Thymus (tissue), 11 donors: ENCODE measurements around the gene SMG9. TPM values are rescaled to one million over a fixed set of nuclear protein-coding genes. Genes with fewer than 3 reads are reported as not detected.

ENCODE experiments used
- DNase-seq, 9 donors: peaks; one replicate each; pipeline ENCODE4 v3.0.0-alpha.2; 2013; ENCODE audit warnings: low spot score in 9 of 9, low read depth in 6 of 9, missing footprints in 1 of 9
- H3K27ac ChIP-seq, 2 donors: one replicate each; pipeline ENCODE4 v1.5.1; 2013; ENCODE audit warnings: control low read depth in 1 of 2, low read depth in 1 of 2, low read length in 1 of 2, mild to moderate bottlenecking in 1 of 2, moderate library complexity in 1 of 2
- H3K27me3 ChIP-seq, 2 donors: one replicate each; pipeline ENCODE4 v1.5.1; 2013; ENCODE audit warnings: low read length in 1 of 2; ENCODE audit not compliant: control insufficient read depth in 2 of 2, insufficient read depth in 1 of 2
- H3K36me3 ChIP-seq, 2 donors: one replicate each; pipeline ENCODE4 v1.5.1; 2013; ENCODE audit warnings: low read length in 1 of 2, mild to moderate bottlenecking in 1 of 2, moderate library complexity in 1 of 2; ENCODE audit not compliant: control insufficient read depth in 2 of 2, insufficient read depth in 2 of 2
- H3K4me1 ChIP-seq, 2 donors: one replicate each; pipeline ENCODE4 v1.5.1; 2013; ENCODE audit warnings: low read length in 2 of 2; ENCODE audit not compliant: control insufficient read depth in 2 of 2, insufficient read depth in 2 of 2
- H3K4me3 ChIP-seq, 2 donors: one replicate each; pipeline ENCODE4 v1.5.1; 2013; ENCODE audit warnings: low read length in 2 of 2, control low read depth in 1 of 2, mild to moderate bottlenecking in 1 of 2
- H3K9me3 ChIP-seq, 2 donors: one replicate each; pipeline ENCODE4 v1.5.1; 2013; ENCODE audit warnings: low read length in 1 of 2, mild to moderate bottlenecking in 1 of 2; ENCODE audit not compliant: control insufficient read depth in 2 of 2, insufficient read depth in 1 of 2
- WGBS: extraction: QIAGEN DNeasy Blood & Tissue Kit; methylation state at CpG from one replicate; pipeline ENCODE4 v1.1.7; 2013; 5-methylcytosine and 5-hydroxymethylcytosine counted together
- polyA plus RNA-seq: library from polyadenylated mRNA; stranded (reverse); fragments of 200-250 nt; gene quantifications from one replicate; pipeline ENCODE4 v1.2.3, GENCODE V29; 2013
- total RNA-seq: library from RNA; stranded (reverse); fragments of 120-200 nt; gene quantifications from one replicate; pipeline ENCODE4 v1.2.4, GENCODE V29; 2013
- donor health status: healthy.

The SMG9 gene
- total and polyA plus RNA-seq, 2 donors: 16.0 to 36.9 TPM

- no peak overlapping the region for H3K27ac ChIP-seq
- no peak for DNase-seq
- no peak overlapping the region for H3K4me3 ChIP-seq
- no peaks in the 10 kb centered on the region for H3K36me3 ChIP-seq
- H3K4me1 ChIP-seq: peaks cover 48 to 72% of the 10 kb centered on the region in 2 donors
- no peaks in the 10 kb centered on the region for H3K27me3 ChIP-seq
- H3K9me3 ChIP-seq: no peaks in the 10 kb centered on the region
- 96% methylated on average over 14 of the region's 14 CpGs for WGBS
These were observed 27.0 kb upstream of the SMG9 start for GRCh38 chr19:43781630-43782310.

DNA sequence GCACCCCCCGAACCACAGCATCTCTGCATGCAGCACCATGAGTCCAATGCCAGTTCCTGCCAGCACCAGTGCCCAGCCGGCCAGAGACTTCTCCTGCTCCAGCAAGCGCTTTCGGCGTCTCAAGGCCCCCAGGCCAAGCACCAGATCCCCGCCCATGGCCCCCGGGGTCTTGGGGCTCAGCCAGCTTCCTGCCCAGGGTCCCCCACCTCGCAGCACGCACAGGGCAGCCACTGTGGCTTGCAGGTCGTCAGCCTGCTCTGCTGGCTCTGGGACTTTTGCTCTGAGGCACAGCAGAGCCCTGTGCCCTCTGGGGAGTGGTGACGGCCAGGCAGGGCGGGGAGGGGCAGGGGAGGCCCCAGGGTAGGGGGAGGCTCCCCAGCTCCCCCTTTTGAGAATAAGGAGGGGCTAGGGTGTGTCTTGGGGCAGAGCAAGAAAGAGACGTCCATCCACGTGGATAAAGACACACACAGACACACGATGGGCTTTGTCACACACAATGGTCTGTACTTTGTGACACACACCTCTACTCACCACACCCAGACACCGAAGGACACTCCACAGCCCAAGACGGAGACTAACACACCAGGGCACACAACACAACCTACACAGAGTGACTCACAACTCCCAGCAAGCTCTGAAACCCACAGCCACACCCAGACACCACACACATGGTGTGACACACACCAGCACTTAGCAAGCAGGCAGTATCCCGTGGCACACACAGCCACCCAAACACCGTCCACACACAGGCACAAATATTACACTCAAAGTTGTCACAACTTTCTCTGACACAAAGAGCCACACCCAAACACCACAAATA is 26.2 kb upstream of the SMG9 start, which contains the start of gene KCNN4:
Gene KCNN4 (minus strand): TSS at position 268 of the 820 bp plus-strand sequence. CDS start 112 bp downstream, at position 156.
- H3K27me3 ChIP-seq: no peaks in the 10 kb centered on the region
- peak within 1 kb of the TSS; percentile 53 to 62 for H3K4me3 ChIP-seq
- no peaks in the 10 kb centered on the region for H3K9me3 ChIP-seq
- peaks cover 49 to 81% of the 10 kb centered on the region in 2 donors for H3K4me1 ChIP-seq
- H3K27ac ChIP-seq: peak within 1 kb of the TSS; percentile 88 to 94
- DNase-seq: peak in 3 of 9 donors; percentile 38 to 65 (median 45)
- H3K36me3 ChIP-seq: no peaks in the 10 kb centered on the region
- 14% methylated on average over 19 of the region's 19 CpGs for WGBS

DNA sequence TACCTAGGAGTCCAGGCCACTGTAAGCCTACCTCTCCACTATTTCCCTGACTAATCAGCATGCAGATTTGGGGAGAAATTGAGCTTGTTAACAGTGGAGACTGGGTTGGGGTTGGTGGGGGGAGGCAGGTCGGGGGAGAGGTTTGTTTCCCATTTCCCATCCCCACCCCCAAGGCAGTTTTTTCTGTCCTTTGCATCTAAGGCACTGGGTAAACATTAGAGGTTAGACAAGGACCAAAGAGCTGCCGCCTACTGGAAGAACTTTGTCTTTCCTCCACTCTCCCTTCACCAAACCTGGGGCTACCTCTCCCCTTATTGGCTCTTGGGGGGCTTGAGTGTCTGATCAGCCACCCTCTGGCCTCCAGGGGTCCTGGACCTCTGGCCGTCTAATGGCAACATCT is 25.1 kb upstream of the SMG9 start:
- Histone ChIP-seq H3K9me3 (no peaks in the 10 kb centered on the region), H3K36me3 (no peaks in the 10 kb centered on the region), H3K4me1 (peaks cover 45 to 81% of the 10 kb centered on the region in 2 donors), H3K27me3 (no peaks in the 10 kb centered on the region), H3K4me3 (peak overlapping the region; percentile 53 to 62), H3K27ac (peak overlapping the region; percentile 11 to 94)
- 8% methylated on average over 3 of the region's 3 CpGs for WGBS
- DNase-seq: peak in 1 of 9 donors; percentile 68

GRCh38 chr19:43779147-43779819 is 24.5 kb upstream of the SMG9 start:
- Histone ChIP-seq H3K27ac (peak overlapping the region; percentile 64 to 94), H3K4me3 (peak overlapping the region; percentile 53 to 62), H3K36me3 (peaks cover 0 to 3% of the 10 kb centered on the region in 2 donors), H3K27me3 (no peaks in the 10 kb centered on the region), H3K9me3 (no peaks in the 10 kb centered on the region), H3K4me1 (peaks cover 40 to 76% of the 10 kb centered on the region in 2 donors)
- WGBS: 30% methylated on average over 16 of the region's 16 CpGs
- no peak for DNase-seq

DNA sequence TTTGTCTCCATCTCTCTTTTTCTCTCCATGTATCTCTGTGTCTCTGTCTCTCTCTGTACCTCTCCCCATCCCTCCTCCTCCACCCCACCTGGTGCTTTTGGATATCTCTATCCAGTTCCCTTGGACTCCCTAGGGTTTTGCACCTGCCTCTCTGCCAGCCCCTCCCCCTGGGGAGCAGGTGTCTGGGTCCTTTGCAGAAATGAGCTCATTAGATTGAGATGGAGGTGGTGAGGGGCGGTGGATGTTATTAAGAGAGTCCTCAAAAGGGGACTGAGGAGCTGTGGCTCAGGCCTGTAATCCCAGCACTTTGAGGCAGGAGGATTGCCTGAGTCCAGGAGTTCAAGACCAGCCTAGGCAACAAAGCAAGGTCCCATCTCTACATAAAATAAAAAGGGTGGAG is 23.9 kb upstream of the SMG9 start:
- 43% methylated on average over 1 of the region's 1 CpG for whole genome bisulfite sequencing
- Histone ChIP-seq H3K9me3 (no peaks in the 10 kb centered on the region), H3K4me1 (peaks cover 37 to 71% of the 10 kb centered on the region in 2 donors), H3K36me3 (peaks cover 0 to 9% of the 10 kb centered on the region in 2 donors), H3K27ac (peak overlapping the region; percentile 64 to 94), H3K27me3 (peaks cover 0 to 4% of the 10 kb centered on the region in 2 donors), H3K4me3 (peak overlapping the region in 1 of 2 donors; percentile 62)
- peak in 1 of 9 donors; percentile 65 for DNase-seq

GRCh38 chr19:43777163-43777695 is 22.5 kb upstream of the SMG9 start:
- Histone ChIP-seq H3K27me3 (peaks cover 0 to 4% of the 10 kb centered on the region in 2 donors), H3K4me3 (peak overlapping the region; percentile 16 to 28), H3K36me3 (peaks cover 0 to 22% of the 10 kb centered on the region in 2 donors), H3K27ac (peak overlapping the region; percentile 93 to 94), H3K9me3 (no peaks in the 10 kb centered on the region), H3K4me1 (peaks cover 35 to 66% of the 10 kb centered on the region in 2 donors)
- under 1% methylated on average over 4 of the region's 4 CpGs for WGBS
- peak; percentile 74 to 95 (median 86) for DNase-seq

GRCh38 chr19:43776286-43776685 is 21.5 kb upstream of the SMG9 start:
- Histone ChIP-seq H3K27ac (peak overlapping the region; percentile 46 to 94), H3K4me1 (peaks cover 35 to 58% of the 10 kb centered on the region in 2 donors), H3K4me3 (no peak overlapping the region), H3K36me3 (peaks cover 0 to 27% of the 10 kb centered on the region in 2 donors), H3K9me3 (no peaks in the 10 kb centered on the region), H3K27me3 (peaks cover 0 to 4% of the 10 kb centered on the region in 2 donors)
- WGBS: 83% methylated on average over 11 of the region's 11 CpGs
- DNase-seq: no peak

DNA sequence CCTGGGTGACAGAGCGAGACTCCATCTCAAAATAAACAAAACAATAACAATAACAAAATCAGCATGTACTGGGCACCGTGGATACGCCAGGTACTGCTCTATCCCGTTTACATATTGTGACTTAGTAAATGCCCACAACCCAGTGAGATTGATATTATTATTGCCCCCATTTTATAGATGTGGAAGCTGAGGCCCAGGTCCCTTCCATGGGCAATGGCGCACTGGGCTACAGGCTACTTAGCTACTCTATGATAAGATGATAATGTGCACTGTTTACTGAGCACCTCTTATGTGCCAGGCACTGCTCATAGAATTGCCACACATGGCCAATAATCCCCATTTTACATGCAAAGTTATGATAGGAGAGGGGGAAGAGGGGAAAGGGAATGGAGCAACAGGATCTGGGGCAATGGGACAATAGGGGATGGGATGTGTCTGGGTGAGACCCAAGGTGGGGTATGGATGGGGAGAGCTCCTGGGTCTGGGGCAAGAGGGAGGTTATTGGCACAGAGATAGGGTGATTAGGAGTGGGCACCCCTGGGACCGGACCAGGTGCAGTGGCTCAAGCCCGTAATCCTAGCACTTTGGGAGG is 20.6 kb upstream of the SMG9 start:
- peaks cover 5 to 30% of the 10 kb centered on the region in 2 donors for H3K36me3 ChIP-seq
- peaks cover 0 to 4% of the 10 kb centered on the region in 2 donors for H3K27me3 ChIP-seq
- DNase-seq: no peak
- peaks cover 29 to 50% of the 10 kb centered on the region in 2 donors for H3K4me1 ChIP-seq
- H3K9me3 ChIP-seq: no peaks in the 10 kb centered on the region
- H3K27ac ChIP-seq: no peak overlapping the region
- 98% methylated on average over 7 of the region's 7 CpGs for WGBS
- no peak overlapping the region for H3K4me3 ChIP-seq
